Calu3 (cell line): ENCODE data around the gene OR3A2. TPM values are rescaled to one million over a fixed set of nuclear protein-coding genes. Genes with fewer than 3 reads are reported as not detected.
"Not testable (repeated sequence)": the region's sequence is repeated elsewhere in the genome, so short reads cannot be mapped to it uniquely, and the experiment has no call there.

ENCODE experiments used
- BruUV-seq: library from RNA; stranded (reverse); fragments of 400-500 nt; replicated peaks from 2 replicates; lab custom pipeline; 2021; lab: Mats Ljungman, UMichigan
- CTCF ChIA-PET: fragments of 300-600 bp; sonication (Branson Sonifier 250); formaldehyde crosslinking; loops from one replicate; lab custom pipeline; 2022; ENCODE audit warnings: antibody characterized with exemption; lab: Charles Lee
- DNase-seq: peaks from one replicate; pipeline ENCODE4 v3.0.0; 2022
- H3K27ac Mint-ChIP-seq: one replicate; pipeline ENCODE4 v1.8.0; 2022; ENCODE audit warnings: mixed read lengths; ENCODE audit not compliant: unreplicated experiment
- H3K27me3 Mint-ChIP-seq: one replicate; pipeline ENCODE4 v1.8.0; 2022; ENCODE audit warnings: mixed read lengths; ENCODE audit not compliant: unreplicated experiment
- H3K36me3 Mint-ChIP-seq: one replicate; pipeline ENCODE4 v1.8.0; 2022; ENCODE audit warnings: mild to moderate bottlenecking, moderate library complexity, mixed read lengths; ENCODE audit not compliant: insufficient read depth, unreplicated experiment
- H3K4me1 Mint-ChIP-seq: one replicate; pipeline ENCODE4 v1.8.0; 2022; ENCODE audit warnings: mild to moderate bottlenecking, low read depth, mixed read lengths; ENCODE audit not compliant: unreplicated experiment
- H3K4me3 Mint-ChIP-seq: one replicate; pipeline ENCODE4 v1.8.0; 2022; ENCODE audit warnings: mild to moderate bottlenecking, low read depth, moderate library complexity, mixed read lengths; ENCODE audit not compliant: unreplicated experiment
- H3K9me3 Mint-ChIP-seq: one replicate; pipeline ENCODE4 v1.8.0; 2022; ENCODE audit warnings: low read depth, mixed read lengths; ENCODE audit not compliant: unreplicated experiment
- CTCF ChIP-seq: fragments of 200-600 bp; IDR thresholded peaks from one replicate; pipeline ENCODE4 v1.8.0; 2022; ENCODE audit warnings: antibody characterized with exemption; ENCODE audit not compliant: unreplicated experiment
- intact Hi-C: fragments of 100-400 bp; cut with micrococcal nuclease; formaldehyde crosslinking; loops from one replicate; pipeline ENCODE4 v1.10.0; 2022; ENCODE audit not compliant: unreplicated experiment
- total RNA-seq: library from RNA; stranded (reverse); gene quantifications from 2 replicates; pipeline ENCODE4 v1.2.3, GENCODE V29; 2022

The OR3A2 gene
- total RNA-seq, 1 experiment from 2014 or later = not detected

- BruUV-seq = no TSS peak
- no peak overlapping the region for H3K27ac Mint-ChIP-seq
- intact Hi-C loops = no loop called here
These were observed 125.9 kb downstream of the OR3A2 start for GRCh38 chr17:3260163-3260562.

DNA sequence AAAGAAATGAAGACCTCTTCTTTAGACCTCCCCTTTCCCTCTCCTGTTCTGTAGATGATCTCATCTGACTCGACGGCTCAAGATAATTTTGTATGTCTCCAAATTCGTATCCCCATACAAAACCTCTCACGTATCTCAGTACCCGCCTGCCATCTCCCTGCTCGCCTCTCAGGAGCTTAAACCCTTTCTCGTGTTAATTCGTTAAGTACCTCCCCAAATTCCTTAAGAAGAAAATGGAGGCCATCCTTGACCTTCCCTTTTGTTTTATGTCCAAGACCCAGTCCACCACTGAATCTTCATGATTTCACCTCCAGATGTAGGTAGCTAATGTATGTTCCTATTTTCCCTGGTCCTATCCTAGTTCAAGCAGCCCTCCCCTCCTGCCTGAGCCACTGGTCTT lies 129.5 kb downstream of the OR3A2 start:
- Mint-ChIP-seq H3K9me3 (no peaks in the 10 kb centered on the region), H3K4me3 (no peak overlapping the region), H3K4me1 (no peaks in the 10 kb centered on the region), H3K27me3 (peaks cover 54% of the 10 kb centered on the region), H3K36me3 (no peaks in the 10 kb centered on the region), H3K27ac (no peak overlapping the region)
- BruUV-seq = no TSS peak
- intact Hi-C loops = no loop called here
- DNase-seq = no peak
- TF ChIP-seq CTCF = no peak
- CTCF ChIA-PET = no interaction called here

More at GRCh38 chr17:3260163-3260562, 125.9 kb downstream of the OR3A2 start:
- Mint-ChIP-seq H3K4me3 (no peak overlapping the region), H3K27me3 (peaks cover 64% of the 10 kb centered on the region), H3K4me1 (no peaks in the 10 kb centered on the region), H3K9me3 (no peaks in the 10 kb centered on the region), H3K36me3 (no peaks in the 10 kb centered on the region)
- no peak for DNase-seq
- TF ChIP-seq CTCF = no peak
- CTCF ChIA-PET = no interaction called here

GRCh38 chr17:3249013-3249412 lies 137.1 kb downstream of the OR3A2 start:
- H3K36me3 Mint-ChIP-seq, CTCF ChIA-PET, H3K27me3 Mint-ChIP-seq, BruUV-seq, intact Hi-C loops, H3K4me1 Mint-ChIP-seq, H3K9me3 Mint-ChIP-seq, DNase-seq, H3K27ac Mint-ChIP-seq, H3K4me3 Mint-ChIP-seq: not testable (repeated sequence)

- BruUV-seq, H3K27ac Mint-ChIP-seq, H3K27me3 Mint-ChIP-seq, H3K4me1 Mint-ChIP-seq, DNase-seq, H3K36me3 Mint-ChIP-seq, CTCF ChIA-PET, H3K4me3 Mint-ChIP-seq, H3K9me3 Mint-ChIP-seq, intact Hi-C loops: not testable (repeated sequence)
These were observed 141.3 kb downstream of the OR3A2 start for GRCh38 chr17:3244841-3245240.

GRCh38 chr17:3241044-3241443 lies 145.1 kb downstream of the OR3A2 start:
- H3K36me3 Mint-ChIP-seq, intact Hi-C loops, CTCF ChIA-PET, H3K9me3 Mint-ChIP-seq, H3K27ac Mint-ChIP-seq, H3K4me1 Mint-ChIP-seq, H3K4me3 Mint-ChIP-seq, H3K27me3 Mint-ChIP-seq, DNase-seq, BruUV-seq: not testable (repeated sequence)

DNA sequence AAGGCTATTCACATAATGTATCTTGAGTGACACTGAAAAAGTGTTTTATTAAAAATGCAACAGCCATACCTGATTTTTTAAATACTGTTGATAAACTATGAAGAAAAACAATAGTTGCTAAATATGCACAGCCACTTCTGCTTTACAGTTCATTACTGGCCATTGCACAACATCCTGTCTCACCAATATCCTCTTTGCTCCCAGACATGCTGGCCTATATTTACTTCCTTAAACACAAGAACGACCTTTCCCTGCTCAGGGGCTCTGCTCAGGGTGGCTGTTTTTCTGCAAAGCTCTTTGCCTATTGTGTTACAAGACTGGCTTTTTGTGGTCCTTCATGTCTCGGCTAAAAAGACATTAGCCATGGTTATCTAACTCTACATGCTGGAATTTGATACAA lies 147.4 kb downstream of the OR3A2 start:
- intact Hi-C loops, BruUV-seq: not testable (repeated sequence)

GRCh38 chr17:3232300-3232699 lies 153.8 kb downstream of the OR3A2 start:
- H3K36me3 Mint-ChIP-seq, BruUV-seq, CTCF ChIA-PET, intact Hi-C loops, H3K4me1 Mint-ChIP-seq, H3K4me3 Mint-ChIP-seq, H3K27me3 Mint-ChIP-seq, H3K27ac Mint-ChIP-seq, H3K9me3 Mint-ChIP-seq, DNase-seq: not testable (repeated sequence)

More for the DNA sequence above, 147.4 kb downstream of the OR3A2 start:
- H3K4me3 Mint-ChIP-seq, DNase-seq, H3K4me1 Mint-ChIP-seq, H3K27me3 Mint-ChIP-seq, H3K36me3 Mint-ChIP-seq, H3K9me3 Mint-ChIP-seq, CTCF ChIA-PET, H3K27ac Mint-ChIP-seq: not testable (repeated sequence)
